KMS-11 (cell line): ENCODE measurements around the gene HAAO.

ENCODE experiments used
- H2AFZ ChIP-seq: fragments of 200-600 bp; sonication (generic); 2 replicates; pipeline ENCODE4 v1.6.1; 2016; ENCODE audit warnings: antibody characterized with exemption, mixed run types, low read depth
- H3K27ac ChIP-seq: fragments of 200-600 bp; sonication (generic); 2 replicates; pipeline ENCODE4 v1.6.1; 2016; ENCODE audit warnings: mild to moderate bottlenecking, mixed run types
- H3K27me3 ChIP-seq: fragments of 200-600 bp; sonication (generic); 2 replicates; pipeline ENCODE4 v1.6.1; 2017; ENCODE audit warnings: mild to moderate bottlenecking, low read depth, mixed run types, moderate library complexity; ENCODE audit not compliant: insufficient read depth
- H3K36me3 ChIP-seq: fragments of 200-600 bp; sonication (generic); 2 replicates; pipeline ENCODE4 v1.6.1; 2017; ENCODE audit warnings: mild to moderate bottlenecking, mixed run types; ENCODE audit not compliant: insufficient read depth
- H3K4me1 ChIP-seq: fragments of 200-600 bp; sonication (generic); 2 replicates; pipeline ENCODE4 v1.6.1; 2016; ENCODE audit warnings: mild to moderate bottlenecking, low read depth, mixed run types; ENCODE audit not compliant: poor library complexity, severe bottlenecking
- H3K4me2 ChIP-seq: fragments of 200-600 bp; sonication (generic); 2 replicates; pipeline ENCODE4 v1.7.0; 2016; ENCODE audit warnings: mild to moderate bottlenecking, mixed run types
- H3K4me3 ChIP-seq: fragments of 200-600 bp; sonication (generic); IDR thresholded peaks from 2 replicates; pipeline ENCODE4 v1.6.1; 2017; ENCODE audit warnings: low read depth, low read length, mixed read lengths; ENCODE audit not compliant: insufficient read depth
- H3K79me2 ChIP-seq: fragments of 200-600 bp; sonication (generic); 2 replicates; pipeline ENCODE4 v1.6.1; 2016; ENCODE audit warnings: low read depth, mixed run types; ENCODE audit not compliant: insufficient read depth
- H3K9ac ChIP-seq: fragments of 200-600 bp; sonication (generic); 2 replicates; pipeline ENCODE4 v1.6.1; 2016; ENCODE audit warnings: mild to moderate bottlenecking, mixed run types
- H4K20me1 ChIP-seq: fragments of 200-600 bp; sonication (generic); 2 replicates; pipeline ENCODE4 v1.6.1; 2016; ENCODE audit warnings: mild to moderate bottlenecking, mixed run types; ENCODE audit not compliant: insufficient read depth
- TF ChIP-seq, protein P1 (sequence below): fragments of 200-600 bp; sonication (generic); conservative IDR thresholded peaks from 2 replicates; pipeline ENCODE4 v1.6.1; 2017; ENCODE audit warnings: low read depth, mild to moderate bottlenecking, antibody characterized with exemption, low read length, moderate library complexity, mixed read lengths

Gene HAAO

GRCh38 chr2:42748840-42749239 is 43.5 kb downstream of the HAAO start:
- H3K79me2 ChIP-seq, result no peaks in the 10 kb centered on the region
- no peak overlapping the region for H3K4me3 ChIP-seq
- no peaks in the 10 kb centered on the region for H4K20me1 ChIP-seq
- no peak overlapping the region for H2AFZ ChIP-seq
- peaks cover 25% of the 10 kb centered on the region for H3K4me1 ChIP-seq
- TF ChIP-seq, protein P1, sequence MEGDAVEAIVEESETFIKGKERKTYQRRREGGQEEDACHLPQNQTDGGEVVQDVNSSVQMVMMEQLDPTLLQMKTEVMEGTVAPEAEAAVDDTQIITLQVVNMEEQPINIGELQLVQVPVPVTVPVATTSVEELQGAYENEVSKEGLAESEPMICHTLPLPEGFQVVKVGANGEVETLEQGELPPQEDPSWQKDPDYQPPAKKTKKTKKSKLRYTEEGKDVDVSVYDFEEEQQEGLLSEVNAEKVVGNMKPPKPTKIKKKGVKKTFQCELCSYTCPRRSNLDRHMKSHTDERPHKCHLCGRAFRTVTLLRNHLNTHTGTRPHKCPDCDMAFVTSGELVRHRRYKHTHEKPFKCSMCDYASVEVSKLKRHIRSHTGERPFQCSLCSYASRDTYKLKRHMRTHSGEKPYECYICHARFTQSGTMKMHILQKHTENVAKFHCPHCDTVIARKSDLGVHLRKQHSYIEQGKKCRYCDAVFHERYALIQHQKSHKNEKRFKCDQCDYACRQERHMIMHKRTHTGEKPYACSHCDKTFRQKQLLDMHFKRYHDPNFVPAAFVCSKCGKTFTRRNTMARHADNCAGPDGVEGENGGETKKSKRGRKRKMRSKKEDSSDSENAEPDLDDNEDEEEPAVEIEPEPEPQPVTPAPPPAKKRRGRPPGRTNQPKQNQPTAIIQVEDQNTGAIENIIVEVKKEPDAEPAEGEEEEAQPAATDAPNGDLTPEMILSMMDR, result no peak
- H3K4me2 ChIP-seq, result no peak overlapping the region
- H3K27ac ChIP-seq, result no peak overlapping the region
- no peak overlapping the region for H3K9ac ChIP-seq
- H3K36me3 ChIP-seq, result no peaks in the 10 kb centered on the region
- H3K27me3 ChIP-seq, result no peaks in the 10 kb centered on the region

- H3K9ac ChIP-seq, result no peak overlapping the region
- no peak overlapping the region for H3K4me2 ChIP-seq
- no peaks in the 10 kb centered on the region for H4K20me1 ChIP-seq
- no peak overlapping the region for H2AFZ ChIP-seq
- peaks cover 11% of the 10 kb centered on the region for H3K4me1 ChIP-seq
- no peaks in the 10 kb centered on the region for H3K27me3 ChIP-seq
- TF ChIP-seq, protein P1, result no peak
- no peaks in the 10 kb centered on the region for H3K79me2 ChIP-seq
- no peak overlapping the region for H3K4me3 ChIP-seq
- H3K27ac ChIP-seq, result no peak overlapping the region
- no peaks in the 10 kb centered on the region for H3K36me3 ChIP-seq
These were observed 45.0 kb downstream of the HAAO start for GRCh38 chr2:42747422-42747821.

DNA sequence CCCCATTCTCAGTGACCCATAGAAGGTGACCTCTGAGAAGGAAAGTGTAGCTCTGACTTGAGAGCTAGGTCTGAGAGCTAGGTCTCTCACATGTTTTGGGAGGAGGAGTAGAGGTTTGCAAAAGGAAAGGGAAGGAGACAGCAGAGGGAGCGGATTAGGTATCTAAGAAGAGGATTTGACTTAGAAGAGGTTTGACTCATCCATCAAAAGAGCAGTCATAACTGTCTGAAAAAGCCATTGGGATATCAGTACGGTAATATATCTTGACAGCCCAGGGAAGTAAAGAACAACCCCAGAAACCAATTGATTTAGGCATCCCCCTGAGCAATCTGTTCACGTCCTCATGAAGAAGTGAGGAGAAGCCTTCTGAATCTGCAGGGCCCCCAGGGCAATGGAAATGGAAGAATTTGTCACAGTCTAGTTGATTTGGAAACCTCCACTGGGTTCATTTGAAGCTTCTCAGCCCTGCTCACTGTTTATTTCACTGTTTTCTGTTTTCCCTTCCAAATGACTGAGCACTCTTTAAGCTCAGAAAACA is 47.8 kb downstream of the HAAO start:
- no peaks in the 10 kb centered on the region for H4K20me1 ChIP-seq
- H2AFZ ChIP-seq, result no peak overlapping the region
- H3K27ac ChIP-seq, result no peak overlapping the region
- no peaks in the 10 kb centered on the region for H3K27me3 ChIP-seq
- H3K4me1 ChIP-seq, result peaks cover 4% of the 10 kb centered on the region
- H3K4me2 ChIP-seq, result no peak overlapping the region
- H3K4me3 ChIP-seq, result no peak overlapping the region
- H3K9ac ChIP-seq, result no peak overlapping the region
- TF ChIP-seq, protein P1, result no peak
- H3K79me2 ChIP-seq, result no peaks in the 10 kb centered on the region
- H3K36me3 ChIP-seq, result no peaks in the 10 kb centered on the region

GRCh38 chr2:42743659-42743990 is 48.8 kb downstream of the HAAO start:
- H4K20me1 ChIP-seq, result no peaks in the 10 kb centered on the region

More at GRCh38 chr2:42743659-42743990, 48.8 kb downstream of the HAAO start:
- Histone ChIP-seq H3K36me3 (no peaks in the 10 kb centered on the region), H3K27me3 (no peaks in the 10 kb centered on the region), H3K4me3 (no peak overlapping the region), H3K4me1 (peaks cover 4% of the 10 kb centered on the region), H3K79me2 (no peaks in the 10 kb centered on the region), H2AFZ (no peak overlapping the region), H3K27ac (no peak overlapping the region), H3K9ac (no peak overlapping the region), H3K4me2 (no peak overlapping the region)
- TF ChIP-seq, protein P1, result no peak
